OCI-LY7 (cell line): ENCODE results near the gene GREM1.

Experiments used
- CTCF ChIP-seq: fragments of 200-600 bp; sonication (generic); conservative IDR thresholded peaks from 2 replicates; pipeline ENCODE4 v1.5.1; 2014; ENCODE audit warnings: mild to moderate bottlenecking, antibody characterized with exemption, low read length, moderate library complexity, mixed read lengths
- EZH2phosphoT487 ChIP-seq: fragments of 200-600 bp; sonication (generic); IDR thresholded peaks from 2 replicates; pipeline ENCODE4 v1.6.1; 2018; ENCODE audit warnings: low read depth, borderline replicate concordance, mild to moderate bottlenecking, mixed run types, antibody characterized with exemption, low read length, moderate library complexity, mixed read lengths

GRCh38 chr15:32767236-32767635, 49.4 kb downstream of the GREM1 start:
- TF ChIP-seq CTCF (no peak), EZH2phosphoT487 (no peak)
